ENCODE data around the gene SUGP2.

Gene SUGP2

DNA sequence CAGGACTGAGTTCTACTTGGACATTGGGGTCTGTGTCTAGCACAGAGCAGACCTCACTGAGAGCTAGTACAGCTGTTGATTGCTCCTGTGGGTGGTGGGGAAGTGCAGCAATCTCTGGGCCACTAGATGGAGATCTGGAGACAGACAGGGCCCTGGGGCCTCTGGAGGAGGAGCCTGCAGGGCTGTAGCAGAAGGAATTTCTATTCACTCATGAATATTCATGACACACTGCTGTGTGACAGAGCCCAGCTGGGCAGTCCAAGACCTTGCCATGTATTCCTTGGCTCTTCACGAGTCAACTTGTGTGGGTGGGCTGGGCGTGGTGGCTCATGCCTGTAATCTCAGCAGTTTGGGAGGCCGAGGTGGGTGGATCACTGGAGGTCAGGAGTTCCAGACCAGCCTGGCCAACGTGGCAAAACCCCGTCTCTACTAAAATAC, 37.5 kb downstream of the SUGP2 start:
- in situ Hi-C loops (cut with MboI; ENCODE audit: low sequenced_read_pairs): loop anchor here (25.0 kb wide), 1 partner anchor 534 kb away; no protein-coding TSS in a partner anchor

DNA sequence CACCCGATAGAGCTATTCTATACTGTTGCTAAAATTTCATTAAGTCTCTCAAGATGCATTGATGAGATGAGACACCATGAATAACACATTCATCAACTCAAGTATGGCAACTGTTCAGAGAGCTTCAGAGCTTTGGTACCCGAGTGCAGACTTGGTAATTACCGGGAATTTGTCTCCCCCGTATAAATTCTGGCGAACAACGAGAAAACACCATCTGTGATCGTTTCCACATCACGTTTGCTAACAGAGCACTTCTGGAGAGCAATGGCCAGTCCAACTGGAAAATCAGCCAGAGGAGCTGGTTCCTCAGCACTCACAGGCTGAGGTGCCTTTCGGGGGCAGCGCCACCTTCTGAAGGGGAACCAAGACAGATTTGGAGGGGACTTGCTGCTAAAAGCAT, 40.2 kb downstream of the SUGP2 start:
- in situ Hi-C loops (cut with MboI; ENCODE audit: low sequenced_read_pairs): loop anchor here (25.0 kb wide), 1 partner anchor 531 kb away; no protein-coding TSS in a partner anchor

DNA sequence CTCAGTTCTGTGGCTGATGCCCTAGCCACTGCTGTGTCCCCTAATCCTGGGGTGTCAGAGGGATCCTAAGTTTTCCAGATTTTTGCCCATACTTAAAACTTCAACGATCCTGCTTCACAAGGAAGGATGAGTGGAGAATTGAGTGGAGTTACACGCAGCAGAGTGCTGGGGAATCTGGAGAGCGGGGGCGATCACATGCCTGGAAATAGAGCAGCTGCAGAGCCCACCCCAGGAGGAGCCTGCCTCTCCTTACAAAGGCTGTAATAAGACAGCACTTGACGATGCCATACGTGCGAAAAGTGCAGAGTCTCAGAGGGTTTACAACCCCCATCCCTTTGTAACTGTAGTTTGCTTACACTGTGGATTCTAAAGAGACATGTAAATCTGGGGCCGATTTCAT, 40.6 kb downstream of the SUGP2 start:
- in situ Hi-C loops (cut with MboI; ENCODE audit: low sequenced_read_pairs): loop anchor here (25.0 kb wide), 1 partner anchor 530 kb away; no protein-coding TSS in a partner anchor

- in situ Hi-C loops (cut with MboI; ENCODE audit: low sequenced_read_pairs): loop anchor here (25.0 kb wide), 1 partner anchor 529 kb away; no protein-coding TSS in a partner anchor
Observed at GRCh38 chr19:18991468-18991867, 41.8 kb downstream of the SUGP2 start.

- in situ Hi-C loops (cut with MboI; ENCODE audit: low sequenced_read_pairs): loop anchor here (25.0 kb wide), 1 partner anchor 529 kb away; no protein-coding TSS in a partner anchor
Observed at GRCh38 chr19:18991006-18991405, 42.3 kb downstream of the SUGP2 start.

DNA sequence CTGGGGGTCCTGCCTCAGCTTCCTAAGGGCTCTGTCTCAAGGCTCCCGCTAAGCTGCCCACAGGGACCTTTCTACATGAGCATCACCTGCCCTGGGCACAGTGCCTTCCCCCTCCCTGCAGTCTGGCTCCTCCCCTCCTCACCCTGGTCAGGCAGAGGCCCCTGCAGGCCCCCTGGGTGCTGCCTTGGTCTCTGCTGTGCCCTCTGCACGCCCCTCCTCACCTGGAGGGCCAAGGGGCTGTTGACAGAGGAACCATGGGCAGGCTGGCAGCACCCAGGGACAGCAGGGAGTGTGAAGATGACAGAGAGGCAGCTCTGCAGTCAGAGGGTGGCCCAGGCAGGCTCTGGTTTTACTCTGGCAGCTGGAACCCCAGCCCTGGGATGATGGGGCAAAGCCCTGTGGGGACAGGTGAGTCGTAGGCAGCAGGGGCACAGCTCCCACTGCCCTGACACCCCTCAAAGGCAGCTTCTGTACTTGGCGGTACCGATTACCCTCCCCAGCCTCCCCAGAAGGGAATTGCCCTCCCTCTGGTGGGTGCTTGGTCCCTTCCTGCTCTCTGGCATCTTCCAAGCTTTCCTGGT, 43.1 kb downstream of the SUGP2 start:
- in situ Hi-C loops (cut with MboI; ENCODE audit: low sequenced_read_pairs): loop anchor here (25.0 kb wide), 1 partner anchor 528 kb away; no protein-coding TSS in a partner anchor

DNA sequence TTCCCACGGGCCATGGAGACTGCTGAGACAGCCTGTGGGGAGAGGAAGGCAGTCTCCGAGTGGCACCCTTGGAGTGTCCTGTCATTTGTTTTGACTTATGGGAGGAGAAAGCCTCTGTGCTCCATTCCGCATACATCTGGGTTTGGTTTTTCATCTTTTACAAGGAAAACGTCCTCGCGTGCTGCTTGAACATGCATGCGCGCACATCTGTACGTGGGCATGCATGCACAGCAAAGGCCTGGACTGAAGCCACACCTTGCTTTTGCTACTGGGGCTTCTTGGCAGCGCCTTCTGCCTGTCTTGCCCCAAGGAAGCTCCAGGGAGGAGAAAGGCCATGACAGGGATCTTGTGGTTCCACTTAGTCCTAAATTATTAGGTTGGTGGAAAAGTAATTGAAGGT, 44.0 kb downstream of the SUGP2 start:
- in situ Hi-C loops (cut with MboI; ENCODE audit: low sequenced_read_pairs): loop anchor here (25.0 kb wide), 1 partner anchor 527 kb away; no protein-coding TSS in a partner anchor

DNA sequence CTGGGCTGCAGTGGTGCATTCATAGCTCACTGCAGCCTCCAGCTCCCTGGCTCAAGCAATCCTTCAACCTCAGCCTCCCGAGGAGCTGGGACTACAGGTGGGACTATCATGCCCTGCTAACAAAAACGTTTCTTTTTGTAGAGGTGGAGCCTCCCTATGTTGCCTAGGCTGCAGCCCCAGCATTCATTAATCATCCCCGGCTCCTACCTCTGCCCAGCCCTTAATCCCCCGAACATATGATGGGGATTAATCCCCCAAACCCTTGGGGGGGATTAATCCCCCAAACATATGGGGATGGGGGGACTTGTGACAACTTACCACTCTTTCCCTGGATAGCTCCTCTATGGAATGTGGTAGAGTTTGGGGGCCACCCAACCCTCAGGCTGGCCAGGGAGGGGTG, 45.9 kb downstream of the SUGP2 start:
- in situ Hi-C loops (cut with MboI; ENCODE audit: low sequenced_read_pairs): loop anchor here (25.0 kb wide), 1 partner anchor 525 kb away; no protein-coding TSS in a partner anchor

- in situ Hi-C loops (cut with MboI; ENCODE audit: low sequenced_read_pairs): loop anchor here (25.0 kb wide), 1 partner anchor 523 kb away; no protein-coding TSS in a partner anchor
Observed at GRCh38 chr19:18985257-18985656, 48.1 kb downstream of the SUGP2 start.

GRCh38 chr19:18984251-18984650, 49.1 kb downstream of the SUGP2 start:
- in situ Hi-C loops (cut with MboI; ENCODE audit: low sequenced_read_pairs): loop anchor here (5.0 to 25.0 kb wide), 2 partner anchors 47 to 522 kb away; no protein-coding TSS in a partner anchor

DNA sequence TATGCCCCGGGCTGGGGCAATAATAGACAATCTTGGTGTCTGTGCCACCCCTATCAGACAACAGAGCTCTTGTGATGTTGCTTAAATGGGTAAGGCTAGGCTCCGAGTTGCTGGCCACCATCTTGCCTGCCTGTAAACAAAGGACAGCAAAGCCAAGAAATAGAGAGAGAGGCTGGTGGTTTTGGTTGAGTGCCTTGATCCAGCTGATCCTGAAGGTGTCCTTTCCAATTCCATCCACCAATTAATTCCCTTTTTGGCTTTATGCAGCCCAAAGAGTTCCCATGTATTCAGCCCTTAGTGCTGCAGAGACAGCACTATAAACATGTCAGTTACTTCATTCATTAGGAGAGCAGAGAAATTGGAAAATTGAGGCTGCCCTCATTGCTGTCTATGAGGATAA, 50.6 kb downstream of the SUGP2 start:
- in situ Hi-C loops (cut with MboI; ENCODE audit: low sequenced_read_pairs): loop anchor here (5.0 to 25.0 kb wide), 2 partner anchors 45 to 520 kb away; no protein-coding TSS in a partner anchor

DNA sequence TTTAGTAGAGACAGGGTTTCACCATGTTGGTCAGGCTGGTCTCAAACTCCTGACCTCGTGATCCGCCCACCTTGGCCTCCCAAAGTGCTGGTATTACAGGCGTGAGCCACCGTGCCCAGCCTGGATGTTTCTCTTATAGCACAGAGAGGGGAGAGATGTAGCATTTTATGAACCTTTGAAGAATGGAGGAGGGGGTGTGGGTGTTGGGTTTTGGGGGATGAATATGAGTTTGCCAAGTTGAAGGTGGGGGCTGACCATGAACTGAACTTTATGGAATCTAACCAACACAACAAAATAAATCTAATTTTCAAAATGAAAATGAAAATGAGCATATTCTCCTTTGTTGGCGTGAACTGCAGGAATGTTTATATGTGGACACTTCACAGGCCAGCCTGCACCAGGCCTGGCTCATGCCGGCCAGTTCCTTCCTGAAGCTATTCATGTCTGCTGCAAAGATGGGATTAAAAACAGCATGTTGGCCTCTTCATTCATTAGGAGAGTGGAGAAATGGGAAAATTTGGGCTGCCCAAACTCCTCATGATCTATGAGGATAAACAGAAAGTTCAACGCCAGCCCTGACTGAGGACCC, 52.8 kb downstream of the SUGP2 start:
- in situ Hi-C loops (cut with MboI; ENCODE audit: low sequenced_read_pairs): loop anchor here (5.0 to 25.0 kb wide), 2 partner anchors 43 to 518 kb away; no protein-coding TSS in a partner anchor

DNA sequence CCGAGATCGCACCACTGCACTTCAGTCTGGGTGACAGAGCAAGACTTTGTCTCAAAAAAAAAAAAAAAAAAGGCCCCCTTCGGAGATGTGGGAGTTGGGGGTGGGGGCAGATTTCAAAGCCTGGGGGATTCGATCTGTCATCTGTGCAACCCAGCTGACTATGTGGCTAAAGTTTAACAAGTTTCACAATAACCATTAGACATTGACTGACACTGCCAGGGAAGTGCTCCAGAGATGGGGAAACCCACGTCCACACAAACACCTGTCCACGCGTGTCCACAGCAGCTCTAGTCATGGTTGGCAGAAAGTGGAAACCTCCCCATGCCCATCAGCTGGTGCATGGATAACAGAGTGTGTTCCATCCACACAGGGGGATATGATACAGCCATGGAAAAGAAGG, 54.7 kb downstream of the SUGP2 start:
- in situ Hi-C loops (cut with MboI; ENCODE audit: low sequenced_read_pairs): loop anchor here (25.0 kb wide), 1 partner anchor 516 kb away; no protein-coding TSS in a partner anchor

GRCh38 chr19:18975869-18976268, 57.4 kb downstream of the SUGP2 start:
- in situ Hi-C loops (cut with MboI; ENCODE audit: low sequenced_read_pairs): loop anchor here (25.0 kb wide), 1 partner anchor 514 kb away; no protein-coding TSS in a partner anchor

DNA sequence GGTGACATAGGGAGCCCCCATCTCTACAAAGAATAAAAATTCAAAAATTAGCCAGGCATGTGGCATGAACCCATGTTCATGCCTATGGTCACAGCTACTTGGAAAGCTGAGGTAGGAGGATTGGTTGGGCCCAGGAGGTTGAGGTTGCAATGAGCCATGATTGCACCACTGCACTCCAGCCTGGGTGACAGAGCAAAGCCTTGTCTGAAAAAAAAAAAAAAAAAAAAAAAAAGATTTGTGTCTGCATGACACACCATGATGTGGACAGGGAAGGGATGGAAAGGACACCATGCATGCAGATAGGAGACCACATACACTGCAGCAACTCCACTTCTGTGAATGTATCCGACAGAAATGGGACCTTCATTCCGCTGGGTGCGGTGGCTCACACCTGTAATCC, 58.3 kb downstream of the SUGP2 start:
- in situ Hi-C loops (cut with MboI; ENCODE audit: low sequenced_read_pairs): loop anchor here (25.0 kb wide), 1 partner anchor 513 kb away; no protein-coding TSS in a partner anchor

DNA sequence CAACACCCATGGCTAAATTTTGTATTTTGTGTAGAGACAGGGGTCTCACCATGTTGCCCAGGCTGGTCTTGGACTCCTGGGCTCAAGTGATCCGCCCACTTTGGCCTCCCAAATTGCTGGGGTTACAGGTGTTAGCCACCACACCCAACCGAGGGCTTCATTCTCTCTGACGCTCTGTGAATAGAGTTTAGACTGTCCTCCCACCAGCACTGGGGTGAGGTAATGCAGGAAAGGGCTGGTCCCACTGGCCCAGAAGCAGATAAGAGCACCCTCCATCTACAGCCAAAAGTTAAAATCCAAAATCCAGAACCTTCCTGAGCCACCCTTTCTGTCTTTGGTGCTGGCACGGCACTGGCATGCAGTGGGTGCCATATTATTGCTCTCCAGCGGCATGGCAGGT, 60.5 kb downstream of the SUGP2 start:
- in situ Hi-C loops (cut with MboI; ENCODE audit: low sequenced_read_pairs): no loop called here

DNA sequence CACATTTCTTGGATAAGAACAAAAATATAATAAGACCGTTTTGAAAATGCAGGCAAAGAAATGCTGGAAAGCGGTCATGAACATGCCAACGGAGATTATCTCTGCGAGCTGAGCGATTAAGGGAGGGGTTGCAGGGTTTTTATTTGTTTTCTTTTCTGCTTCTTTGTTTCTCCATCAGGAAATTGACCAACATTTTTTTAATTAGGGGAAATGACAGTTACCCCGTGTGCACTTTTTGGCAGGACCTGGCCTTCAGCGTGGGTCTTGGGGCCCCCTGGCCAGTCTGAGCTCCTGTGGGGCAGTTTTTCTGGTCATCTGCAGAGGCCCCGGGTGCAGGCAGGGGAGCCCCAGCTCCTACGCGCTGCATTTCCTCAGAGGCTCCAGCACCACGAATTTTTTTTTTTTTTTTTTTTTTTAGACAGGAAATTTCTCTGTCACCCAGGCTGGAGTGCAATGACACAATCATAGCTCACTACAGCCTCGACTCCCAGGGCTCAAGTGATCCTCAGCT, 61.0 kb downstream of the SUGP2 start:
- in situ Hi-C loops (cut with MboI; ENCODE audit: low sequenced_read_pairs): no loop called here

- in situ Hi-C loops (cut with MboI; ENCODE audit: low sequenced_read_pairs): no loop called here
Observed at GRCh38 chr19:18969931-18970659, 63.2 kb downstream of the SUGP2 start.

DNA sequence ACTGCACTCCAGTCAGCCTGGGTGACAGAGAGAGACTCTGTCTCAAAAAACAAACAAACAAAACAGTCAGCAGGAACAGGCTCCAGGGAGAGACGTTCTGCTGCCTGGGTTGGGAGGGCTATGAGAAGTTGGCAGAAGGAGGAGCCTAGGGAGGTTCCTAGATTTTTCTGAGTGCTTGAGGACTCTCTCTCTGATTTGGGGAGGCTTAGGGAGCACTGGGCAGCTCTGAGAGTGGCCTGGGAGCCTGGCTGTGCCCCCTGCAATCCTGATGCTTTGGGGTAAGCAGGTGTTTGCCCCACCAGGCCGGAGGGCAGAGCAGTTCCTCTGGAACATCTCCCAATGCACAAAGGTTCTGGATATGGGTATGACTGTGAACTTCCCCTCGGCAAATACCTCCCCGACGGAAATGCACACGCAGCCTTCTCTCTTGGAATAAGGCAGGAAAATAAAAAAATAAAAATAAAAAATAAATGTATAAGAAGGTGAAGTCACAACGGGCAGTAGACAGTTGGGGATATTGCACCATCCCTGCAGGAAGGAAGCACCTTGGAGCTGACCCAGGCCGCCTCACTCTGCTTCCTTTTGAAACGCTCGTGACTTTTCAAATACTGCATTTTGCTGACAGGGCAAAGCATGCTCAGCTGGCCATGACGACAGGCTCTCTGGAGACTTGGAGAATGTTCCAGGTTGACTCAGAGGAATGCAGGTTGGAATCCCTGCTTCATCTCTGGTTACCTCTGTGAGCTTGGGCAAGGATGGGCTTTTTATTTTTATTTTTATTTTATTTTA, 65.8 kb downstream of the SUGP2 start:
- in situ Hi-C loops (cut with MboI; ENCODE audit: low sequenced_read_pairs): no loop called here

DNA sequence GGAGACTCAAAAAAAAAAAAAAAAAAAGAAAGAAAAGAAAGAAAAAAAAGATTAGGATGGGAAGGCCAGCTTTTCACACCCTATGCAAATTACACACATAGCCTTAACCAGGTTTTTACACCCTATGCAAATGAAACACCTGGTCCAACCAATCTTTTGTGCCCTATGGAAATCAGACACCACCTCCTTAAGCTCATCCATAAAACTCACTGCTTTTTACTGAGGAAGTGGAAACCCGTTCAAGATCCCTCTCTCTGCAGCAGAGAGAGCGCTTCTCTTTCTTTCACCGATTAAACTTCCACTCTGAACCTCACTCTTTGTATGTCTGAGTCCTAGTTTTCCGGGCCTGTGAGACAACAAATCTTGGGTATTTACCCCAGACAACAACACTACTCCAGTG, 67.0 kb downstream of the SUGP2 start:
- in situ Hi-C loops (cut with MboI; ENCODE audit: low sequenced_read_pairs): no loop called here

Measured in HL-60/S4 (cell line).